ENCODE measurements around the gene ARFGAP1.

ARFGAP1 gene

DNA sequence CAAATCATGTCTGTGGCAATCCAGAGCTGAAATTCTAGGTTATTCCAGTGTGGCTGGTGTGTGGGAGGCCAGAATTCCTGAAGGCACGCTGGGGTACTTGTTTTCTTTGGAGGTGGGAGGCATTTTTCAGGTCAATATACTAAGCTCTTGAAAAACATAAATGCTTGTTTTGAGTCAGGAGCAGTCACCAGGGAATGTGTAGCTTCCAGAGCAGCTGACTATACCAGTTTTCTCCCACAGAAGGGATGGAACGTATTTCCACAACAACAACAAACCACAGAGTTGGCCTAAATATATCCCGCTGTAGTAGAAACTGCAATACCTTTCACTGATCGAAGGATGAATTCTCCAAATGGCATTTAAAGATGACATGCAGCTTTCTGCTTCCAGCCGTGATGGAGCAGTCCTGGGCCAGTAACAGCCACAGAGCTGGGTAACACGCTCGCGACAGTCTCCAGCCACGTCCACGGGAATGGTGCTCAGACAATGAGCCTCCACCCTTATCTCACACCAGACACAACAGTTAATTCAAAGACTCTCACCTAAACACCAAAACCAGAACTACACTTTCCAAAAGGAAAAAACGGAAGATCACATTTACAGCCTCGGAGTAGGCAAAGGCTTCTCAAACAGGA lies 65.3 kb downstream of the ARFGAP1 start:
- Histone ChIP-seq H3K4me3 (ENCODE audit: severe bottlenecking) (no peak overlapping the region), H3K4me1 (ENCODE audit: insufficient read depth, poor library complexity, severe bottlenecking) (no peaks in the 10 kb centered on the region), H3K27ac (ENCODE audit: poor library complexity, severe bottlenecking) (no peak overlapping the region), H3K9me3 (ENCODE audit: severe bottlenecking) (no peaks in the 10 kb centered on the region), H3K27me3 (ENCODE audit: insufficient read depth, poor library complexity, severe bottlenecking) (peaks cover 15% of the 10 kb centered on the region), H3K36me3 (ENCODE audit: low read depth) (no peaks in the 10 kb centered on the region)
- TF ChIP-seq, protein P1, sequence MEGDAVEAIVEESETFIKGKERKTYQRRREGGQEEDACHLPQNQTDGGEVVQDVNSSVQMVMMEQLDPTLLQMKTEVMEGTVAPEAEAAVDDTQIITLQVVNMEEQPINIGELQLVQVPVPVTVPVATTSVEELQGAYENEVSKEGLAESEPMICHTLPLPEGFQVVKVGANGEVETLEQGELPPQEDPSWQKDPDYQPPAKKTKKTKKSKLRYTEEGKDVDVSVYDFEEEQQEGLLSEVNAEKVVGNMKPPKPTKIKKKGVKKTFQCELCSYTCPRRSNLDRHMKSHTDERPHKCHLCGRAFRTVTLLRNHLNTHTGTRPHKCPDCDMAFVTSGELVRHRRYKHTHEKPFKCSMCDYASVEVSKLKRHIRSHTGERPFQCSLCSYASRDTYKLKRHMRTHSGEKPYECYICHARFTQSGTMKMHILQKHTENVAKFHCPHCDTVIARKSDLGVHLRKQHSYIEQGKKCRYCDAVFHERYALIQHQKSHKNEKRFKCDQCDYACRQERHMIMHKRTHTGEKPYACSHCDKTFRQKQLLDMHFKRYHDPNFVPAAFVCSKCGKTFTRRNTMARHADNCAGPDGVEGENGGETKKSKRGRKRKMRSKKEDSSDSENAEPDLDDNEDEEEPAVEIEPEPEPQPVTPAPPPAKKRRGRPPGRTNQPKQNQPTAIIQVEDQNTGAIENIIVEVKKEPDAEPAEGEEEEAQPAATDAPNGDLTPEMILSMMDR (IDR thresholded peaks at IDR 0.05; ENCODE audit: poor library complexity, severe bottlenecking), result no peak
- ATAC-seq (ENCODE audit: low read depth), result no peak
- DNase-seq (ENCODE audit: low spot score), result no peak

All from RWPE2 (cell line).